Glutamatergic neuron (in vitro differentiated cells): ENCODE data around the gene DOCK2. TPM values are rescaled to one million over a fixed set of nuclear protein-coding genes. Genes with fewer than 3 reads are reported as not detected.
"Not testable (repeated sequence)": the region's sequence is repeated elsewhere in the genome, so short reads cannot be mapped to it uniquely, and the experiment has no call there.

Experiments
- DNase-seq: peaks from one replicate; pipeline ENCODE4 v3.0.0; 2022
- H3K27ac Mint-ChIP-seq: one replicate; pipeline ENCODE4 v1.8.0; 2020; ENCODE audit warnings: mild to moderate bottlenecking, mixed read lengths, inconsistent platforms; ENCODE audit not compliant: unreplicated experiment
- H3K27me3 Mint-ChIP-seq: one replicate; pipeline ENCODE4 v1.8.0; 2020; ENCODE audit warnings: mild to moderate bottlenecking, moderate library complexity, mixed read lengths, inconsistent platforms; ENCODE audit not compliant: unreplicated experiment
- H3K36me3 Mint-ChIP-seq: one replicate; pipeline ENCODE4 v1.8.0; 2020; ENCODE audit warnings: mild to moderate bottlenecking, mixed read lengths, inconsistent platforms; ENCODE audit not compliant: unreplicated experiment
- H3K4me1 Mint-ChIP-seq: one replicate; pipeline ENCODE4 v1.8.0; 2020; ENCODE audit warnings: mild to moderate bottlenecking, low read depth, mixed read lengths, inconsistent platforms; ENCODE audit not compliant: unreplicated experiment
- H3K4me3 Mint-ChIP-seq: one replicate; pipeline ENCODE4 v1.8.0; 2020; ENCODE audit warnings: mild to moderate bottlenecking, mixed read lengths, inconsistent platforms; ENCODE audit not compliant: unreplicated experiment
- H3K9me3 Mint-ChIP-seq: one replicate; pipeline ENCODE4 v1.8.0; 2020; ENCODE audit warnings: mild to moderate bottlenecking, moderate library complexity, mixed read lengths, inconsistent platforms; ENCODE audit not compliant: unreplicated experiment
- CTCF ChIP-seq: fragments of 200-600 bp; sonication (generic); IDR thresholded peaks from one replicate; pipeline ENCODE4 v1.5.0; 2021; ENCODE audit not compliant: partially characterized antibody, unreplicated experiment
- total RNA-seq: library from RNA; stranded (reverse); fragmentation: NEBNext Ultra II Directional; extraction: Animal tissue kit (Norgen Biotek cat#: 25700); gene quantifications from one replicate; pipeline ENCODE4 v1.2.1, GENCODE V29; 2021; ENCODE audit not compliant: unreplicated experiment

DOCK2 gene
- total RNA-seq, 1 donor from 2014 or later, result 0.66 TPM

GRCh38 chr5:169719360-169720314 lies 82.6 kb downstream of the DOCK2 start:
- Mint-ChIP-seq H3K4me3 (no peak overlapping the region), H3K27me3 (no peaks in the 10 kb centered on the region), H3K27ac (no peak overlapping the region), H3K4me1 (peaks cover 6% of the 10 kb centered on the region), H3K36me3 (no peaks in the 10 kb centered on the region), H3K9me3 (no peaks in the 10 kb centered on the region)
- no peak for DNase-seq
- no peak for TF ChIP-seq CTCF

- Mint-ChIP-seq H3K27me3 (no peaks in the 10 kb centered on the region), H3K4me1 (no peaks in the 10 kb centered on the region), H3K27ac (no peak overlapping the region), H3K9me3 (no peaks in the 10 kb centered on the region), H3K4me3 (no peak overlapping the region), H3K36me3 (no peaks in the 10 kb centered on the region)
- no peak for DNase-seq
- TF ChIP-seq CTCF, result no peak
These were observed 84.7 kb downstream of the DOCK2 start for GRCh38 chr5:169721771-169722170.

- H3K4me1 Mint-ChIP-seq, result no peaks in the 10 kb centered on the region
- DNase-seq, result no peak
- no peak overlapping the region for H3K27ac Mint-ChIP-seq
- no peaks in the 10 kb centered on the region for H3K27me3 Mint-ChIP-seq
- no peak overlapping the region for H3K4me3 Mint-ChIP-seq
- H3K9me3 Mint-ChIP-seq, result no peaks in the 10 kb centered on the region
- TF ChIP-seq CTCF, result no peak
- H3K36me3 Mint-ChIP-seq, result no peaks in the 10 kb centered on the region
These were observed 86.2 kb downstream of the DOCK2 start for GRCh38 chr5:169723103-169723831.

- Mint-ChIP-seq H3K4me1 (no peaks in the 10 kb centered on the region), H3K27me3 (no peaks in the 10 kb centered on the region), H3K27ac (no peak overlapping the region), H3K36me3 (no peaks in the 10 kb centered on the region), H3K9me3 (no peaks in the 10 kb centered on the region), H3K4me3 (no peak overlapping the region)
- TF ChIP-seq CTCF, result no peak
- no peak for DNase-seq
These were observed 87.4 kb downstream of the DOCK2 start for GRCh38 chr5:169724303-169725087.

GRCh38 chr5:169725665-169726064 lies 88.6 kb downstream of the DOCK2 start:
- H3K27ac Mint-ChIP-seq, H3K27me3 Mint-ChIP-seq, H3K4me1 Mint-ChIP-seq, H3K36me3 Mint-ChIP-seq, H3K9me3 Mint-ChIP-seq, H3K4me3 Mint-ChIP-seq, DNase-seq: not testable (repeated sequence)
